ENCODE measurements around the gene IL22RA2.

GRCh38 chr6:137161949-137162348, 11.5 kb downstream of the IL22RA2 start:
- no peak for TF ChIP-seq CTCF (conservative IDR thresholded peaks at IDR 0.05 in 1 of 2, IDR thresholded peaks at IDR 0.05 in 1 of 2; ENCODE audit: extremely low read depth in 1 of 2, insufficient read depth in 1 of 2, low read depth in 1 of 2, low read length in 2 of 2)
- no peak for TF ChIP-seq EZH2 (IDR thresholded peaks at IDR 0.05; ENCODE audit: borderline replicate concordance, low read length)

Measured in mammary epithelial cell (primary cell).